ENCODE results near the gene TRDN.
"Not testable (repeated sequence)": the region's sequence is repeated elsewhere in the genome, so short reads cannot be mapped to it uniquely, and the experiment has no call there.

Gene TRDN

DNA sequence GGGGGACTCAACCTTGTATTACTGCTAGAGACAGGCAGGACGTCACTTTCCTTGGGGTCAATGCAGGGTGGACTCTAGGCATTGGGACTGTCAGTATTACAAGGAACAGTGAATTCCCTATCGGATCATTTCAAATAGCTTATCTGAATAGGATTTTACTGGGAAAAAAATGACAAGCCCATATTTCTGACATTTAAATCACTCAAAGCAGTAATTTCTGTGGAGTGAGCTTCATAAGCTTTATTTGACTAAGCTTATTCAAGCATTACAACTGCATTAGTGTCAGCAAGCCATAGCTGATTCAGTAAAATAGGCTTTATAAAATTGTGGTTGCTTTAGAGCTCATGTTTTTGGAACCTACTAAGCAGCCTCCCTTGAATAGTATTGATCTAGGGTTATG is 44.3 kb downstream of the TRDN start:
- WGBS, 2 experiments = 86 to 87% methylated on average over 2 of the region's 2 CpGs
- Histone ChIP-seq H3K27ac (ENCODE audit: insufficient read depth, low read depth, low read length, poor library complexity, severe bottlenecking) (no peak overlapping the region), H3K9me3 (ENCODE audit: control insufficient read depth, low read length) (no peaks in the 10 kb centered on the region), H3K36me3 (ENCODE audit: control insufficient read depth, insufficient read depth, low read length) (no peaks in the 10 kb centered on the region), H3K27me3 (ENCODE audit: control insufficient read depth, insufficient read depth, low read length, poor library complexity, severe bottlenecking) (no peaks in the 10 kb centered on the region), H3K4me3 (ENCODE audit: insufficient read depth, low read depth, low read length) (no peak overlapping the region), H3K4me1 (ENCODE audit: control insufficient read depth, insufficient read depth, low read length) (no peaks in the 10 kb centered on the region)

DNA sequence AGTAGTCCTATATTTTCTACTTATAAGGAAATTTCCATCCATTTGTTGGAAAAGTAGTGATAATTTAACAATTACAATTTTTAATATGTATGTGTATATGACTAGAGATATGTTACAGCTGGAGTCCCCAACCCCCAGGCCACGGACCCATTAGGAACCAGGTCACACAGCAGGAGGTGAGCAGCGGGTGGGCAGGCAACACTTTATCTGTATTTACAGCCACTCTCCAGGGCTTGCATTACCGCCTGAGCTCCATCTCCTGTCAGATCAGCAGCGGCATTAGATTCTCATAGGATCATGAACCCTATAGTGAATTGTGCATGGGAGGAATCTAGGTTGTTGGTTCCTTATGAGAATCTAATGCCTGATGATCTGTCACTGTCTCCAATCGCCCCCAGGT is 46.8 kb downstream of the TRDN start:
- Histone ChIP-seq H3K36me3 (ENCODE audit: control insufficient read depth, insufficient read depth, low read length) (no peaks in the 10 kb centered on the region), H3K27ac (ENCODE audit: insufficient read depth, low read depth, low read length, poor library complexity, severe bottlenecking) (no peak overlapping the region), H3K9me3 (ENCODE audit: control insufficient read depth, low read length) (no peaks in the 10 kb centered on the region), H3K27me3 (ENCODE audit: control insufficient read depth, insufficient read depth, low read length, poor library complexity, severe bottlenecking) (no peaks in the 10 kb centered on the region), H3K4me1 (ENCODE audit: control insufficient read depth, insufficient read depth, low read length) (no peaks in the 10 kb centered on the region), H3K4me3 (ENCODE audit: insufficient read depth, low read depth, low read length) (no peak overlapping the region)
- WGBS, 2 experiments = 87 to 93% methylated on average over 5 of the region's 5 CpGs

DNA sequence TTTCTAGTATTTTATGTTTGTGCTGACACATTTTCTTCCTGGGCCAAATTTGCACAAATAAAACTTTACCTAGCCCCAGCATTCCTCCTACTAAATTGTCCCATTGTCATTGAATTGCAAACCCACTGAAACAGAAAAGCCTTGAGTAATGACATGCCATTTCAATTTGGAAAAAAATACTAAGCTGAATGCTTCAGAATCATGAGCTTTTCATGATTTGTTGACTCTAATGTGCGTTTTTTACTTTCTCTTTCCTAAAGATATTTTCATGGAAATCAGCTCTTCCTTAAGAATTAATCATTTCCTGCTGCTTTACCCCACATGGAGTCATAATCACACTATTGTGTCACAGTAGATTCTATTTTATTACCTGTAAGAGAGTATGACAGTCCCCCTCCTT is 47.4 kb downstream of the TRDN start:
- 28 to 50% methylated on average over 1 of the region's 1 CpG for WGBS, 2 experiments
- Histone ChIP-seq H3K4me1 (ENCODE audit: control insufficient read depth, insufficient read depth, low read length) (no peaks in the 10 kb centered on the region), H3K27me3 (ENCODE audit: control insufficient read depth, insufficient read depth, low read length, poor library complexity, severe bottlenecking) (no peaks in the 10 kb centered on the region), H3K27ac (ENCODE audit: insufficient read depth, low read depth, low read length, poor library complexity, severe bottlenecking) (no peak overlapping the region), H3K4me3 (ENCODE audit: insufficient read depth, low read depth, low read length) (no peak overlapping the region), H3K9me3 (ENCODE audit: control insufficient read depth, low read length) (no peaks in the 10 kb centered on the region), H3K36me3 (ENCODE audit: control insufficient read depth, insufficient read depth, low read length) (no peaks in the 10 kb centered on the region)

DNA sequence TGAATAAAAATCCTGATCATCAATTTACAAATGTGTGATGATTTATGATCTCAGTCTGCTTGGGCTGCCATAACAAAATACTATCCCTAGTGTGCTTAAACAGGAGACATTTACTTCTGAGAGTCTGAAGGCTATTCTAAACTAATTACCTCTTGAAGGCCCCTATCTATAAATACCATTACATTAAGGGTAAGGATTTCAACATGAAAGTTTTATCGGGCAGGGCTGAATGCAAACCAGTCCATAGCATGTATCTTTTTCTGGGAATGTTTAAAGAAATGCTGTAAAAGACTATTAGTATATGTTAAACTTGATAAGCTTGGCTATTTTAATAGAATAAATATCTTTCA is 48.2 kb downstream of the TRDN start:
- 89% methylated on average over 1 of the region's 1 CpG; no CpG with 5 or more reads in 1 of the 2 experiments for WGBS, 2 experiments
- Histone ChIP-seq H3K36me3 (ENCODE audit: control insufficient read depth, insufficient read depth, low read length) (no peaks in the 10 kb centered on the region), H3K27me3 (ENCODE audit: control insufficient read depth, insufficient read depth, low read length, poor library complexity, severe bottlenecking) (no peaks in the 10 kb centered on the region), H3K9me3 (ENCODE audit: control insufficient read depth, low read length) (no peaks in the 10 kb centered on the region), H3K27ac (ENCODE audit: insufficient read depth, low read depth, low read length, poor library complexity, severe bottlenecking) (no peak overlapping the region), H3K4me1 (ENCODE audit: control insufficient read depth, insufficient read depth, low read length) (no peaks in the 10 kb centered on the region), H3K4me3 (ENCODE audit: insufficient read depth, low read depth, low read length) (no peak overlapping the region)

DNA sequence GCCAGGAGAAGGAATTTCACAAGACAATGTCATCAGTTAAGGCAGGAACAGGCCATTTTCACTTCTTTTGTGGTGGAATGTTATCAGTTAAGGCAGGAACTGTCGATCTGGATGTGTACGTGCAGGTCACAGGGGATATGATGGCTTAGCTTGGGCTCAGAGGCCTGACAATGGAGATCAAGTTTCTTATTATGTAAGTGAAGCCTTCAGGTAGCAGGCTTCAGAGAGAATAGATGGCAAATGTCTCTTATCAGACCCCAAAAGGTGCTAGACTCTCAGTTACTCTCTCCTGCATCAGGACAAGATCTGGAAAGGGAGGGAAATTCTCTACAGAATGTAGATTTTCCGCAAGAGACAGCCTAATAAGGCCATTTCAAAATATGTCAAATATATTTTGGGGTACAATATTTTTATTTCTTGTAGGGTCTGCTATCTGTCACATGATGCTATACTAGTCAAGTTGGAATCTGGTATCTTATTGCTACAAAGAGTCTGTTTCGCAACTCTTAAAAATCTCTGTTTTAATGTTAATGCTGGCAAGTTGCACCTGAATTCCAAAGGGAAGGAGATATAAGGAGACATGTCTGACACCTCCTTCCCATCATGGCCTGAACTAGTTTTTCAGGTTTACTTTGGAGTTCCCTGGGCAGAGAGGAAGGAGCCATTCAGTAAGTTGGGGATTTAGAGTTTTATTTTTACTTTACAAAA is 48.8 kb downstream of the TRDN start:
- Histone ChIP-seq H3K4me1 (ENCODE audit: control insufficient read depth, insufficient read depth, low read length) (no peaks in the 10 kb centered on the region), H3K27me3 (ENCODE audit: control insufficient read depth, insufficient read depth, low read length, poor library complexity, severe bottlenecking) (no peaks in the 10 kb centered on the region), H3K27ac (ENCODE audit: insufficient read depth, low read depth, low read length, poor library complexity, severe bottlenecking) (no peak overlapping the region), H3K4me3 (ENCODE audit: insufficient read depth, low read depth, low read length) (no peak overlapping the region), H3K36me3 (ENCODE audit: control insufficient read depth, insufficient read depth, low read length) (no peaks in the 10 kb centered on the region), H3K9me3 (ENCODE audit: control insufficient read depth, low read length) (no peaks in the 10 kb centered on the region)
- 76 to 84% methylated on average over 4 of the region's 4 CpGs for WGBS, 2 experiments

DNA sequence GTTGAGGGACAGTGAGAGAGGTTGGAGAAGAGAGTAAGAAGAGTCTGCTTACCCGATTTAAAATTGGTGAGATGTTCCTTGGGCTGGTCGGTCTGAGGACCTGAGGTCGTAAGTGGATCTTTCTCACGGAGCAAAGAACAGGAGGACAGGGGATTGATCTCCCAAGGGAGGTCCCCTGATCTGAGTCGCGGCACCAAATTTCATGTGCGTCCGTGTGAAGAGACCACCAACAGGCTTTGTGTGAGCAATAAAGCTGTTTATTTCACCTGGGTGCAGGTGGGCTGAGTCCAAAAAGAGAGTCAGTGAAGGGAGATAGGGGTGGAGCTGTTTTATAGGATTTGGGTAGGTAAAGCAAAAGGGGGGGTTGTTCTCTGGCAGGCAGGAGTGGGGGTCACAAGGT is 49.3 kb downstream of the TRDN start:
- not testable (repeated sequence) for H3K9me3 ChIP-seq (ENCODE audit: control insufficient read depth, low read length); H3K4me3 ChIP-seq (ENCODE audit: insufficient read depth, low read depth, low read length); H3K27me3 ChIP-seq (ENCODE audit: control insufficient read depth, insufficient read depth, low read length, poor library complexity, severe bottlenecking); H3K36me3 ChIP-seq (ENCODE audit: control insufficient read depth, insufficient read depth, low read length); H3K4me1 ChIP-seq (ENCODE audit: control insufficient read depth, insufficient read depth, low read length); H3K27ac ChIP-seq (ENCODE audit: insufficient read depth, low read depth, low read length, poor library complexity, severe bottlenecking)
- WGBS, 2 experiments = 91 to 94% methylated on average over 8 of the region's 8 CpGs

DNA sequence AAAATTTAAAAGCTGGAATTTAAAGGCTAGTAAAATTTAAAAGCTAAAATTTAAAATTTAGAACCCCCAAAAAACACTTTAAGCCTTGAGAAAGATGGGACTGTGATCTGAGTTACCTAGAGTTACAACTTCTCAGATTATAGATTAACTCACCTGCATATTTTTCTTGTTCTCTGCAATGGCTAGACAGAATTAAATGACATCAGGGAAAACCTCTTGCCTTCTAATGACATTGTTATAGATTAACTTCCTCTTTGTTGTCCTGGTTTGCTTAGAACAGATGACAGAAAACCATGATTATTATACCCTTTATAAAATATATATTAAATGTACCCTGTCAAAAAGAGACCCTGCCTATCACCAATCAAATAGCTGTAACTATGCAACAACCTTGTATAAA is 56.4 kb downstream of the TRDN start:
- Histone ChIP-seq H3K36me3 (ENCODE audit: control insufficient read depth, insufficient read depth, low read length) (no peaks in the 10 kb centered on the region), H3K27ac (ENCODE audit: insufficient read depth, low read depth, low read length, poor library complexity, severe bottlenecking) (no peak overlapping the region), H3K4me3 (ENCODE audit: insufficient read depth, low read depth, low read length) (no peak overlapping the region), H3K4me1 (ENCODE audit: control insufficient read depth, insufficient read depth, low read length) (no peaks in the 10 kb centered on the region), H3K9me3 (ENCODE audit: control insufficient read depth, low read length) (no peaks in the 10 kb centered on the region), H3K27me3 (ENCODE audit: control insufficient read depth, insufficient read depth, low read length, poor library complexity, severe bottlenecking) (no peaks in the 10 kb centered on the region)

DNA sequence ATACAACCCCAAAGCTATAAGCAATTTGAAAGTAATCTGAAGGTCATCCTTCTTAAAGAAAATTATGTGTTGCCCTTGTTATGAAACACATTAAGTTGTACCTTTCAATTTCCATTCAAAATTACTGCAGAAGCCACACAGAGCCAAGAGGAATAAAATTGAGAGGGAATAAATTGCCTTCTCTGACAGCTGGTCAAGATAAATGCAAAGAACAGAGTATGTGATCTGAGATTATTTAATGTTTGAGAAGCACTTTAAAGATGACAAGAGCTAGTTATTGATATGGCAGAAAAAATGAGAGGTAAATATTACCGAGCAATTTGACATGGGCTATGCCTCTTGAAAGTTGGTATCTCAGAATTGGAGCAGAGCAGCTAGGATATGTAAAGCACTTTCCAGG is 61.6 kb downstream of the TRDN start:
- no peaks in the 10 kb centered on the region for H3K36me3 ChIP-seq (ENCODE audit: control insufficient read depth, insufficient read depth, low read length)
- H3K4me3 ChIP-seq (ENCODE audit: insufficient read depth, low read depth, low read length) = no peak overlapping the region
- H3K4me1 ChIP-seq (ENCODE audit: control insufficient read depth, insufficient read depth, low read length) = no peaks in the 10 kb centered on the region
- no peaks in the 10 kb centered on the region for H3K27me3 ChIP-seq (ENCODE audit: control insufficient read depth, insufficient read depth, low read length, poor library complexity, severe bottlenecking)
- no peak overlapping the region for H3K27ac ChIP-seq (ENCODE audit: insufficient read depth, low read depth, low read length, poor library complexity, severe bottlenecking)
- 90 to 100% methylated on average over 1 of the region's 1 CpG for WGBS, 2 experiments
- no peaks in the 10 kb centered on the region for H3K9me3 ChIP-seq (ENCODE audit: control insufficient read depth, low read length)

DNA sequence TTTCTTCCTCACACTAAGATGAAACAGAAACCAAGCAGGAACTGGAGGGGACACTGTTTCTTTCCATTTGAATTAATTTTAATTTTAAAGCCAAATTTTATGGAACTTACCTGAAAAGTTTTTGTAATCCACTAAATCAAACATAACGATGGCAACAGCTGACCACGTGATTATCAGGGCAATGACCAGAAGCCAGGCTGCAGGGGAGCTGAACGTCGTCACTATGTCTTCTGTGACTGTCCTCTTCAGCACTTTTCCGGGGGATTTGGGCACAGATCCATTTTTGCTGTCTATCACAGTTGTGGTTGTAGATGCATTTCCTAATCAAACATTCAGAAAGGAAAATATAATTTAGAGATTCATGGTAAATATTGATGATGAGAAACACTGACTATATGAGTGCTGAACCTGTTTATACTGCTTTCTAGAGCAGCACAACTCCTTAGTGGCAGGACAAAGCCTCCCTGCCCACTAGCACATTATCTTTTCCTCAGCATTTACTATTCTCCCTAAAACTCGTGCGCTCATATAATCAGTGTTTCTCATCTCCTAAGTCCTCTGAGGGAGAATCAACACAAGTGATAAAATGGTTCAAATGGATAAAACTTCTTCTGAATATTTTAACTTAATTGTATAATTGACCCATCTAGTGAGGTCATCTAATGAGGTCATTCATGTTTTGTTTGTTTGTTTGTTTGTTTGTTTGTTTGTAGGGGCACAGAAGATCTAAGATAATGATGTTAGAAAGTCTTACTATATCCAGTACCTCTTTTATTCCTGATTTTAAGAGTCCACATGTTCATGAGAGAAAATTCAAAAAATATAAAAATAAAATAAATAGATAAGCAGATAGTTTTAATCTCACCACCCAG is 65.7 kb downstream of the TRDN start:
- Histone ChIP-seq H3K4me3 (ENCODE audit: insufficient read depth, low read depth, low read length) (no peak overlapping the region), H3K4me1 (ENCODE audit: control insufficient read depth, insufficient read depth, low read length) (no peaks in the 10 kb centered on the region), H3K9me3 (ENCODE audit: control insufficient read depth, low read length) (no peaks in the 10 kb centered on the region), H3K36me3 (ENCODE audit: control insufficient read depth, insufficient read depth, low read length) (no peaks in the 10 kb centered on the region), H3K27ac (ENCODE audit: insufficient read depth, low read depth, low read length, poor library complexity, severe bottlenecking) (no peak overlapping the region), H3K27me3 (ENCODE audit: control insufficient read depth, insufficient read depth, low read length, poor library complexity, severe bottlenecking) (no peaks in the 10 kb centered on the region)
- WGBS, 2 experiments = 86 to 95% methylated on average over 6 to 7 of the region's 7 CpGs

DNA sequence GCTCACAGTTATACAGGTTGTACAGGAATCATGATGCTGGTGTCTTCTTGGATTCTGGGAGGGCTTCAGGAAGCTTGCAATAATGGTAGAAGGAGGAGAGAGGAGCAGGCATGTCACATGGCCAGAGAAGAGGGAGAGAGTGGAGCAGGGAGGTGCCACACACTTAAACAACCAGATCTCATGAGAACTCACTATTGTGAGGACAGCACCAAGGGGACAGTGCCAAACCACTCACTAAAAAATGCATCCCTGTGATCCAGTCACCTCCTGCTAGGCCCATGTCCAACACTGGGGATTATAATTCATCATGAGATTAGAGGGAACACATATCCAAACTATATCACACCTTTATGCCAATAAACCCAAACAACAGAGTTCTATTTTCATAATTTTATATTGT is 67.2 kb downstream of the TRDN start:
- Histone ChIP-seq H3K4me3 (ENCODE audit: insufficient read depth, low read depth, low read length) (no peak overlapping the region), H3K36me3 (ENCODE audit: control insufficient read depth, insufficient read depth, low read length) (no peaks in the 10 kb centered on the region), H3K27me3 (ENCODE audit: control insufficient read depth, insufficient read depth, low read length, poor library complexity, severe bottlenecking) (no peaks in the 10 kb centered on the region), H3K27ac (ENCODE audit: insufficient read depth, low read depth, low read length, poor library complexity, severe bottlenecking) (no peak overlapping the region), H3K4me1 (ENCODE audit: control insufficient read depth, insufficient read depth, low read length) (no peaks in the 10 kb centered on the region), H3K9me3 (ENCODE audit: control insufficient read depth, low read length) (no peaks in the 10 kb centered on the region)
